SK-N-SH treated with all-trans-retinoic acid at 6 μM for 48 hours (cell line): ENCODE data around the gene MMP24.

Source experiments
- ATAC-seq: fragments of 200-7000 bp; cut with Tn5 transposase; 3 replicates; pipeline ENCODE4 v1.9.1; 2020; ENCODE audit warnings: mild to moderate bottlenecking, moderate library complexity
- ARNTL ChIP-seq: fragments of 450-650 bp; formaldehyde crosslinking; IDR thresholded peaks from 2 replicates; pipeline ENCODE4 v1.5.0; 2020; ENCODE audit warnings: low read depth, mild to moderate bottlenecking, moderate library complexity, borderline replicate concordance
- CSDC2 ChIP-seq: fragments of 250-450 bp; sonication (Bioruptor Pico); IDR thresholded peaks from 2 replicates; pipeline ENCODE4 v1.5.0; 2020; ENCODE audit warnings: mild to moderate bottlenecking, moderate library complexity
- ESRRG ChIP-seq: fragments of 250-450 bp; sonication (Bioruptor Pico); IDR thresholded peaks from 2 replicates; pipeline ENCODE4 v1.6.1; 2021; ENCODE audit warnings: mild to moderate bottlenecking
- ISL1 ChIP-seq: fragments of 250-450 bp; sonication (Bioruptor Pico); IDR thresholded peaks from 2 replicates; pipeline ENCODE4 v2.1.2; 2022; ENCODE audit warnings: mild to moderate bottlenecking, moderate library complexity
- OSR1 ChIP-seq: fragments of 250-450 bp; sonication (Bioruptor Pico); IDR thresholded peaks from 2 replicates; pipeline ENCODE4 v1.8.0; 2022; ENCODE audit warnings: moderate library complexity, mild to moderate bottlenecking, inconsistent platforms
- PPARA ChIP-seq: fragments of 250-450 bp; sonication (Bioruptor Pico); IDR thresholded peaks from 2 replicates; pipeline ENCODE4 v1.5.0; 2020; ENCODE audit warnings: mild to moderate bottlenecking, borderline replicate concordance
- RARB ChIP-seq: fragments of 250-450 bp; sonication (Bioruptor Pico); IDR thresholded peaks from 2 replicates; pipeline ENCODE4 v1.8.0; 2021; ENCODE audit warnings: mild to moderate bottlenecking, moderate library complexity
- SNAI2 ChIP-seq: fragments of 250-450 bp; sonication (Bioruptor Pico); IDR thresholded peaks from 2 replicates; pipeline ENCODE4 v1.5.0; 2020; ENCODE audit warnings: mild to moderate bottlenecking, moderate library complexity
- TOX ChIP-seq: fragments of 250-450 bp; sonication (Bioruptor Pico); IDR thresholded peaks from 2 replicates; pipeline ENCODE4 v1.8.0; 2021; ENCODE audit warnings: mild to moderate bottlenecking, moderate library complexity, borderline replicate concordance
- ZC3H10 ChIP-seq: fragments of 250-450 bp; sonication (Bioruptor Pico); IDR thresholded peaks from 2 replicates; pipeline ENCODE4 v1.5.1; 2021; ENCODE audit warnings: mild to moderate bottlenecking, moderate library complexity
- ZFP3 ChIP-seq: fragments of 250-450 bp; sonication (Bioruptor Pico); IDR thresholded peaks from 2 replicates; pipeline ENCODE4 v1.5.0; 2020; ENCODE audit warnings: mild to moderate bottlenecking, moderate library complexity
- ZFP30 ChIP-seq: fragments of 450-650 bp; formaldehyde crosslinking; IDR thresholded peaks from 2 replicates; pipeline ENCODE4 v1.5.0; 2022; ENCODE audit warnings: mild to moderate bottlenecking, moderate library complexity
- ZNF70 ChIP-seq: fragments of 450-650 bp; formaldehyde crosslinking; IDR thresholded peaks from 2 replicates; pipeline ENCODE4 v1.5.0; 2020; ENCODE audit warnings: mild to moderate bottlenecking, moderate library complexity
- ZNF8 ChIP-seq: fragments of 450-650 bp; formaldehyde crosslinking; IDR thresholded peaks from 2 replicates; pipeline ENCODE4 v1.5.0; 2020; ENCODE audit warnings: mild to moderate bottlenecking, moderate library complexity
- TF ChIP-seq, protein P1 (sequence below): fragments of 250-450 bp; sonication (Bioruptor Pico); IDR thresholded peaks from 2 replicates; pipeline ENCODE4 v1.5.1; 2020; ENCODE audit warnings: low read depth, mild to moderate bottlenecking, moderate library complexity
- TF ChIP-seq, protein P2 (sequence below): fragments of 250-450 bp; sonication (Bioruptor Pico); IDR thresholded peaks from 2 replicates; pipeline ENCODE4 v1.5.0; 2020; ENCODE audit warnings: mild to moderate bottlenecking, moderate library complexity
- TF ChIP-seq, protein P3 (sequence below): fragments of 250-450 bp; sonication (Bioruptor Pico); IDR thresholded peaks from 2 replicates; pipeline ENCODE4 v1.5.1; 2021; ENCODE audit warnings: mild to moderate bottlenecking, moderate library complexity
- TF ChIP-seq, protein P4 (sequence below): fragments of 250-450 bp; sonication (Bioruptor Pico); IDR thresholded peaks from 2 replicates; pipeline ENCODE4 v1.8.0; 2020; ENCODE audit warnings: mild to moderate bottlenecking, moderate library complexity, borderline replicate concordance
- TF ChIP-seq, protein P5 (sequence below): fragments of 250-450 bp; sonication (Bioruptor Pico); IDR thresholded peaks from 2 replicates; pipeline ENCODE4 v1.8.0; 2021; ENCODE audit warnings: low read depth, mild to moderate bottlenecking, moderate library complexity, borderline replicate concordance

MMP24 gene

DNA sequence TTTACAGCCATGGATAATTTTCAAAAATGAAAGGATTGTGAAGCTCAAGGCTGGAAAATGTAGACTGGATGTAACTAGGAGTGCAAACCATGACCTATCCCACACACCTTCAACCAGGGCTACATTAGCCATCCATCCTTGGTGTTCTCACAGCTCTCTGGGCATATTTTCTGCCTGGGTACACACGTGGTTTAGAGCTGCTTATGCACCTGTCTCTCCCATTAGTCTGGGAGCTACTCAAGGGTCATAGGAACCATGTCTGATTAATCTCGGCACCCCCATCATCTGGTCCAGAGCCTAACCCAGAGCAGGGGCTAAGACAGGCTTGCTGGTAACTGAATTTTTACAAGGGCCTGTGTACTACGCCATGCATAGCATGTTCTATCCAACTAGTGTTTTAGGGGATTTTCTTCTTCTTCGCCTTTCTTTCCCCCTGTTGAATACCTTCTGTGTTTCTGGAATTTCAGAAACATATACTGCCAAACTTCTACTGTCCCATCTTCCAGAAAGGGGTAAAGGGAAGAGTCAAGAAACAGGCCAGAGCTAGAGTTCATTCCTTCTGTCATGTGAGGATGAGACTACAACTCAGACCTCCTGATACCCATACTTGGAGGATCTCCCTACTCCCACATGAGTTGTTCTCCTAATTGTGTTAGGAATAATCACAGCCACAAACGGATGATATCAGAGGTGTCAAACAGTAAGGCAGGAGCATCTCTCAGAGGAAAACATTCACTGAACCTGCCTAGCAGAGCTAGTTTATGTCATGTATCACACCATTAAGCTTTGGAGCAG lies 91.1 kb downstream of the MMP24 start:
- TF ChIP-seq ARNTL (CRISPR knock-in tag) (no peak), ZNF8 (no peak), RARB (no peak), ZFP30 (no peak), ZC3H10 (CRISPR knock-in tag) (no peak), ESRRG (CRISPR knock-in tag) (no peak), CSDC2 (CRISPR knock-in tag) (no peak), SNAI2 (no peak), ZNF70 (CRISPR knock-in tag) (no peak), OSR1 (CRISPR knock-in tag) (no peak), ZFP3 (CRISPR knock-in tag) (no peak)
- TF ChIP-seq, protein P1, sequence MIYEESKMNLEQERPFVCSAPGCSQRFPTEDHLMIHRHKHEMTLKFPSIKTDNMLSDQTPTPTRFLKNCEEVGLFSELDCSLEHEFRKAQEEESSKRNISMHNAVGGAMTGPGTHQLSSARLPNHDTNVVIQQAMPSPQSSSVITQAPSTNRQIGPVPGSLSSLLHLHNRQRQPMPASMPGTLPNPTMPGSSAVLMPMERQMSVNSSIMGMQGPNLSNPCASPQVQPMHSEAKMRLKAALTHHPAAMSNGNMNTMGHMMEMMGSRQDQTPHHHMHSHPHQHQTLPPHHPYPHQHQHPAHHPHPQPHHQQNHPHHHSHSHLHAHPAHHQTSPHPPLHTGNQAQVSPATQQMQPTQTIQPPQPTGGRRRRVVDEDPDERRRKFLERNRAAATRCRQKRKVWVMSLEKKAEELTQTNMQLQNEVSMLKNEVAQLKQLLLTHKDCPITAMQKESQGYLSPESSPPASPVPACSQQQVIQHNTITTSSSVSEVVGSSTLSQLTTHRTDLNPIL, result no peak
- TF ChIP-seq, protein P2, sequence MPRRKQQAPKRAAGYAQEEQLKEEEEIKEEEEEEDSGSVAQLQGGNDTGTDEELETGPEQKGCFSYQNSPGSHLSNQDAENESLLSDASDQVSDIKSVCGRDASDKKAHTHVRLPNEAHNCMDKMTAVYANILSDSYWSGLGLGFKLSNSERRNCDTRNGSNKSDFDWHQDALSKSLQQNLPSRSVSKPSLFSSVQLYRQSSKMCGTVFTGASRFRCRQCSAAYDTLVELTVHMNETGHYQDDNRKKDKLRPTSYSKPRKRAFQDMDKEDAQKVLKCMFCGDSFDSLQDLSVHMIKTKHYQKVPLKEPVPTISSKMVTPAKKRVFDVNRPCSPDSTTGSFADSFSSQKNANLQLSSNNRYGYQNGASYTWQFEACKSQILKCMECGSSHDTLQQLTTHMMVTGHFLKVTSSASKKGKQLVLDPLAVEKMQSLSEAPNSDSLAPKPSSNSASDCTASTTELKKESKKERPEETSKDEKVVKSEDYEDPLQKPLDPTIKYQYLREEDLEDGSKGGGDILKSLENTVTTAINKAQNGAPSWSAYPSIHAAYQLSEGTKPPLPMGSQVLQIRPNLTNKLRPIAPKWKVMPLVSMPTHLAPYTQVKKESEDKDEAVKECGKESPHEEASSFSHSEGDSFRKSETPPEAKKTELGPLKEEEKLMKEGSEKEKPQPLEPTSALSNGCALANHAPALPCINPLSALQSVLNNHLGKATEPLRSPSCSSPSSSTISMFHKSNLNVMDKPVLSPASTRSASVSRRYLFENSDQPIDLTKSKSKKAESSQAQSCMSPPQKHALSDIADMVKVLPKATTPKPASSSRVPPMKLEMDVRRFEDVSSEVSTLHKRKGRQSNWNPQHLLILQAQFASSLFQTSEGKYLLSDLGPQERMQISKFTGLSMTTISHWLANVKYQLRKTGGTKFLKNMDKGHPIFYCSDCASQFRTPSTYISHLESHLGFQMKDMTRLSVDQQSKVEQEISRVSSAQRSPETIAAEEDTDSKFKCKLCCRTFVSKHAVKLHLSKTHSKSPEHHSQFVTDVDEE (CRISPR knock-in tag), result no peak
- ATAC-seq, result no peak

DNA sequence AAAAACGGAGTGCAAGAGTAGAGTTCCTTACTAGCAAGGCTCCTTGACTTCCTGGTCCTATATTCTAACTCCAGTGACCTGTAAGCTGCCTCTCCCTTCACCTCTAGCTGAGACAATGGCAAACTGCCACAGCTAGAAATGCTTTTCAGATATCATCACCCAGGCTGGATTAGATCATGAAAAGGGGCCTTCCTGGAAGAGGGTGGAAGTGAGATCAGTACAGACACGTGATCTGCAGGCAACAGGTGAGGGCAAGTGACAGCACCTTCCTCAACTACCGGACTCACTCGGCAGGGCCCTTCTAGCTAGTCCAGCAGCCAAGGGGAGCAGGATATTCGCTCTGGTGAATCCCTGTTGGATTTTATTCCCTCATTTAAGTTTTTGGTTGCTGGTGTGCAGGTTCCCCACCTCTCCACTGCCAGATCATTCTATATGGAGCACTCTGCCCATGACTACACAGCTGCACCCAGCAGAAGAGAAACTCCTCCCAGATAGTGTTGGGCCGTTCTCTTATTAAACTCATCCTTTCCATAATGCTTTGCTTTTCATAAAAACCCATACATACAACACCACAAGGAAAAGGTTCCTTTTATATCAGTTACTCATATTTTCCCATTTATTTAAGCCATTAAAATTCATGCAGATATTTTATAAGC lies 92.1 kb downstream of the MMP24 start:
- peak; percentile 37; the same call in 1 of the 2 replicates for TF ChIP-seq ISL1 (CRISPR knock-in tag)
- TF ChIP-seq TOX, result no peak
- TF ChIP-seq, protein P1, result peak; percentile 78
- TF ChIP-seq, protein P3, sequence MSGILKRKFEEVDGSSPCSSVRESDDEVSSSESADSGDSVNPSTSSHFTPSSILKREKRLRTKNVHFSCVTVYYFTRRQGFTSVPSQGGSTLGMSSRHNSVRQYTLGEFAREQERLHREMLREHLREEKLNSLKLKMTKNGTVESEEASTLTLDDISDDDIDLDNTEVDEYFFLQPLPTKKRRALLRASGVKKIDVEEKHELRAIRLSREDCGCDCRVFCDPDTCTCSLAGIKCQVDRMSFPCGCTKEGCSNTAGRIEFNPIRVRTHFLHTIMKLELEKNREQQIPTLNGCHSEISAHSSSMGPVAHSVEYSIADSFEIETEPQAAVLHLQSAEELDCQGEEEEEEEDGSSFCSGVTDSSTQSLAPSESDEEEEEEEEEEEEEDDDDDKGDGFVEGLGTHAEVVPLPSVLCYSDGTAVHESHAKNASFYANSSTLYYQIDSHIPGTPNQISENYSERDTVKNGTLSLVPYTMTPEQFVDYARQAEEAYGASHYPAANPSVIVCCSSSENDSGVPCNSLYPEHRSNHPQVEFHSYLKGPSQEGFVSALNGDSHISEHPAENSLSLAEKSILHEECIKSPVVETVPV (CRISPR knock-in tag), result no peak
- peak; percentile 42; the same call in 1 of the 2 replicates for TF ChIP-seq ZFP3 (CRISPR knock-in tag)
- TF ChIP-seq SNAI2, result peak; percentile 64; the same call in 1 of the 2 replicates
- ATAC-seq, result peak; percentile 70

DNA sequence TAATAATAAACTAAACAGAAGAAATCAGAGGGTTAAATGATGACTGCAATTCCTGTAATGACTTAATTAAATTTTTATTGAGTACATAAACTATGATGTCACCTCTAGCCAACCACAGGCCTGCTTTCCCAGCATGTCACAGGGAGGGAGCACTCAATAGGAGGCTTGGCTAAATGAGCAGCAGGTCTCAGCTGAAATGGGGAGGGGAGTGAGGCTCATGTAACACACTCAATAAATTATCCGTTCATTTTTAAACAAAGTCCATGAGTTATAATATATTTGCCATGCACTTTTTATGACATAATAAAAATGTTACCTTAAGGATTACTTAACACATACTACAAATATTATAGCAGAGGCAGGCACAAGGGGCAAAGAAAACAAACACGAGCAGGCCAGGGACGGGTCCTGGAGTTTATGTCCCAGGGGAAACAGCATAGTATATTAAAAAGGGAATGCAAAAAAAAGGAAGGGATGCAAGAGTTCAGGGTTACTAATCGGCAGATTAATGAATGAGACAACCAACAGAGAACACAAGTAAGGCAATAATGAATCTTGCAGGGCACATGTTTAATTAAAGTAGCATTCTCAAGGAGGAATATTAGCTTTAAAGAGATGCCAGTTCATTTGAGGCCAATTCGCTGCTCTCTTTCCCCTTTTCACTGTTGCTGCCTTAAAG lies 92.8 kb downstream of the MMP24 start:
- no peak for ATAC-seq
- TF ChIP-seq PPARA (CRISPR knock-in tag) (no peak), SNAI2 (no peak), ZNF70 (CRISPR knock-in tag) (no peak), CSDC2 (CRISPR knock-in tag) (no peak), ZFP3 (CRISPR knock-in tag) (no peak; the same call in 1 of the 2 replicates)
- TF ChIP-seq, protein P4, sequence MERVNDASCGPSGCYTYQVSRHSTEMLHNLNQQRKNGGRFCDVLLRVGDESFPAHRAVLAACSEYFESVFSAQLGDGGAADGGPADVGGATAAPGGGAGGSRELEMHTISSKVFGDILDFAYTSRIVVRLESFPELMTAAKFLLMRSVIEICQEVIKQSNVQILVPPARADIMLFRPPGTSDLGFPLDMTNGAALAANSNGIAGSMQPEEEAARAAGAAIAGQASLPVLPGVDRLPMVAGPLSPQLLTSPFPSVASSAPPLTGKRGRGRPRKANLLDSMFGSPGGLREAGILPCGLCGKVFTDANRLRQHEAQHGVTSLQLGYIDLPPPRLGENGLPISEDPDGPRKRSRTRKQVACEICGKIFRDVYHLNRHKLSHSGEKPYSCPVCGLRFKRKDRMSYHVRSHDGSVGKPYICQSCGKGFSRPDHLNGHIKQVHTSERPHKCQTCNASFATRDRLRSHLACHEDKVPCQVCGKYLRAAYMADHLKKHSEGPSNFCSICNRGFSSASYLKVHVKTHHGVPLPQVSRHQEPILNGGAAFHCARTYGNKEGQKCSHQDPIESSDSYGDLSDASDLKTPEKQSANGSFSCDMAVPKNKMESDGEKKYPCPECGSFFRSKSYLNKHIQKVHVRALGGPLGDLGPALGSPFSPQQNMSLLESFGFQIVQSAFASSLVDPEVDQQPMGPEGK (CRISPR knock-in tag), result no peak
- TF ChIP-seq, protein P1, result no peak
- TF ChIP-seq, protein P5, sequence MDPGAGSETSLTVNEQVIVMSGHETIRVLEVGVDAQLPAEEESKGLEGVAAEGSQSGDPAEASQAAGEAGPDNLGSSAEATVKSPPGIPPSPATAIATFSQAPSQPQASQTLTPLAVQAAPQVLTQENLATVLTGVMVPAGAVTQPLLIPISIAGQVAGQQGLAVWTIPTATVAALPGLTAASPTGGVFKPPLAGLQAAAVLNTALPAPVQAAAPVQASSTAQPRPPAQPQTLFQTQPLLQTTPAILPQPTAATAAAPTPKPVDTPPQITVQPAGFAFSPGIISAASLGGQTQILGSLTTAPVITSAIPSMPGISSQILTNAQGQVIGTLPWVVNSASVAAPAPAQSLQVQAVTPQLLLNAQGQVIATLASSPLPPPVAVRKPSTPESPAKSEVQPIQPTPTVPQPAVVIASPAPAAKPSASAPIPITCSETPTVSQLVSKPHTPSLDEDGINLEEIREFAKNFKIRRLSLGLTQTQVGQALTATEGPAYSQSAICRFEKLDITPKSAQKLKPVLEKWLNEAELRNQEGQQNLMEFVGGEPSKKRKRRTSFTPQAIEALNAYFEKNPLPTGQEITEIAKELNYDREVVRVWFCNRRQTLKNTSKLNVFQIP, result no peak
